Adipocyte (in vitro differentiated cells): ENCODE results near the gene SHROOM3.

Experiments
- DNase-seq: peaks from one replicate; pipeline ENCODE4 v3.0.0-alpha.2; 2015; ENCODE audit warnings: low read depth
- H3K27me3 ChIP-seq: replicated peaks from 2 replicates; pipeline ENCODE4 v1.7.0; 2013; ENCODE audit warnings: mild to moderate bottlenecking, low read length, moderate library complexity; ENCODE audit not compliant: control insufficient read depth, insufficient read depth
- H3K36me3 ChIP-seq: 2 replicates; pipeline ENCODE4 v1.7.0; 2013; ENCODE audit warnings: low read length, mild to moderate bottlenecking, moderate library complexity; ENCODE audit not compliant: control insufficient read depth, insufficient read depth, severe bottlenecking
- H3K4me1 ChIP-seq: 2 replicates; pipeline ENCODE4 v1.7.0; 2013; ENCODE audit warnings: mild to moderate bottlenecking, low read length, moderate library complexity; ENCODE audit not compliant: control insufficient read depth, insufficient read depth
- H3K4me3 ChIP-seq: 2 replicates; pipeline ENCODE4 v1.7.0; 2013; ENCODE audit warnings: mild to moderate bottlenecking, low read length, moderate library complexity
- H3K9ac ChIP-seq: 2 replicates; pipeline ENCODE4 v1.7.0; 2013; ENCODE audit warnings: mild to moderate bottlenecking, low read length, moderate library complexity
- H3K9me3 ChIP-seq: 2 replicates; pipeline ENCODE4 v1.7.0; 2013; ENCODE audit warnings: mild to moderate bottlenecking, low read length, moderate library complexity; ENCODE audit not compliant: control insufficient read depth

SHROOM3 gene

GRCh38 chr4:76434901-76435527, at the start of gene SHROOM3:
Gene SHROOM3 (plus strand): TSS chr4:76435229. CDS start chr4:76436053, 824 bp downstream.
- peak within 1 kb of the TSS; percentile 32 for H3K9ac ChIP-seq

GRCh38 chr4:76385974-76386373, 49.1 kb upstream of the SHROOM3 start:
- Histone ChIP-seq H3K9me3 (peaks cover 16% of the 10 kb centered on the region), H3K4me1 (peaks cover 8% of the 10 kb centered on the region), H3K27me3 (no peaks in the 10 kb centered on the region), H3K4me3 (no peak overlapping the region), H3K9ac (no peak overlapping the region), H3K36me3 (no peaks in the 10 kb centered on the region)
- no peak for DNase-seq

More at GRCh38 chr4:76434901-76435527, at the start of gene SHROOM3:
- H3K27me3 ChIP-seq: peaks cover 7% of the 10 kb centered on the region
- H3K4me1 ChIP-seq: peaks cover 8% of the 10 kb centered on the region
- H3K4me3 ChIP-seq: peak within 1 kb of the TSS; percentile 71
- H3K36me3 ChIP-seq: no peaks in the 10 kb centered on the region
- H3K9me3 ChIP-seq: no peaks in the 10 kb centered on the region
- peak; percentile 45 for DNase-seq

GRCh38 chr4:76386566-76387305, 48.3 kb upstream of the SHROOM3 start:
- Histone ChIP-seq H3K36me3 (no peaks in the 10 kb centered on the region), H3K4me3 (no peak overlapping the region), H3K27me3 (no peaks in the 10 kb centered on the region), H3K9ac (no peak overlapping the region), H3K9me3 (peaks cover 20% of the 10 kb centered on the region), H3K4me1 (peaks cover 8% of the 10 kb centered on the region)
- DNase-seq: no peak

GRCh38 chr4:76388160-76388908, 46.7 kb upstream of the SHROOM3 start:
- no peak for DNase-seq
- peaks cover 27% of the 10 kb centered on the region for H3K9me3 ChIP-seq
- no peak overlapping the region for H3K4me3 ChIP-seq
- peaks cover 8% of the 10 kb centered on the region for H3K4me1 ChIP-seq
- no peaks in the 10 kb centered on the region for H3K27me3 ChIP-seq
- H3K36me3 ChIP-seq: no peaks in the 10 kb centered on the region
- H3K9ac ChIP-seq: no peak overlapping the region

GRCh38 chr4:76401654-76402053, 33.4 kb upstream of the SHROOM3 start:
- H3K27me3 ChIP-seq: peaks cover 14% of the 10 kb centered on the region
- no peaks in the 10 kb centered on the region for H3K36me3 ChIP-seq
- no peak for DNase-seq
- H3K9ac ChIP-seq: no peak overlapping the region
- no peaks in the 10 kb centered on the region for H3K4me1 ChIP-seq
- no peak overlapping the region for H3K4me3 ChIP-seq
- no peaks in the 10 kb centered on the region for H3K9me3 ChIP-seq

- H3K36me3 ChIP-seq: no peaks in the 10 kb centered on the region
- no peak overlapping the region for H3K9ac ChIP-seq
- H3K4me3 ChIP-seq: no peak overlapping the region
- H3K4me1 ChIP-seq: no peaks in the 10 kb centered on the region
- no peaks in the 10 kb centered on the region for H3K9me3 ChIP-seq
- peaks cover 13% of the 10 kb centered on the region for H3K27me3 ChIP-seq
- DNase-seq: no peak
These were observed 28.9 kb upstream of the SHROOM3 start for GRCh38 chr4:76406081-76406480.

GRCh38 chr4:76407440-76408119, 27.4 kb upstream of the SHROOM3 start:
- no peaks in the 10 kb centered on the region for H3K36me3 ChIP-seq
- H3K9me3 ChIP-seq: no peaks in the 10 kb centered on the region
- no peak for DNase-seq
- H3K9ac ChIP-seq: no peak overlapping the region
- no peaks in the 10 kb centered on the region for H3K4me1 ChIP-seq
- no peaks in the 10 kb centered on the region for H3K27me3 ChIP-seq
- no peak overlapping the region for H3K4me3 ChIP-seq

GRCh38 chr4:76410636-76411035, 24.4 kb upstream of the SHROOM3 start:
- no peak overlapping the region for H3K9ac ChIP-seq
- no peaks in the 10 kb centered on the region for H3K9me3 ChIP-seq
- H3K4me1 ChIP-seq: no peaks in the 10 kb centered on the region
- no peaks in the 10 kb centered on the region for H3K27me3 ChIP-seq
- H3K36me3 ChIP-seq: no peaks in the 10 kb centered on the region
- DNase-seq: no peak
- H3K4me3 ChIP-seq: no peak overlapping the region

- DNase-seq: no peak
- H3K4me3 ChIP-seq: peak overlapping the region; percentile 79
- no peaks in the 10 kb centered on the region for H3K9me3 ChIP-seq
- H3K36me3 ChIP-seq: no peaks in the 10 kb centered on the region
- H3K4me1 ChIP-seq: no peaks in the 10 kb centered on the region
- no peaks in the 10 kb centered on the region for H3K27me3 ChIP-seq
- H3K9ac ChIP-seq: no peak overlapping the region
These were observed 14.8 kb upstream of the SHROOM3 start for GRCh38 chr4:76420188-76420761.

- no peaks in the 10 kb centered on the region for H3K9me3 ChIP-seq
- H3K36me3 ChIP-seq: no peaks in the 10 kb centered on the region
- peak; percentile 36 for DNase-seq
- no peaks in the 10 kb centered on the region for H3K27me3 ChIP-seq
- no peaks in the 10 kb centered on the region for H3K4me1 ChIP-seq
- peak within 1 kb of the TSS; percentile 62 for H3K9ac ChIP-seq
- peak within 1 kb of the TSS; percentile 79 for H3K4me3 ChIP-seq
These were observed 14.1 kb upstream of the SHROOM3 start, which contains the start of gene CCDC158 for GRCh38 chr4:76420762-76421581. Gene CCDC158 (minus strand): TSS chr4:76421141. CDS start chr4:76403207, 17,934 bp downstream.
